Measurements from ENCODE around the gene FTSJ1.
"Not testable (repeated sequence)": the region's sequence is repeated elsewhere in the genome, so short reads cannot be mapped to it uniquely, and the experiment has no call there.

Gene FTSJ1

DNA sequence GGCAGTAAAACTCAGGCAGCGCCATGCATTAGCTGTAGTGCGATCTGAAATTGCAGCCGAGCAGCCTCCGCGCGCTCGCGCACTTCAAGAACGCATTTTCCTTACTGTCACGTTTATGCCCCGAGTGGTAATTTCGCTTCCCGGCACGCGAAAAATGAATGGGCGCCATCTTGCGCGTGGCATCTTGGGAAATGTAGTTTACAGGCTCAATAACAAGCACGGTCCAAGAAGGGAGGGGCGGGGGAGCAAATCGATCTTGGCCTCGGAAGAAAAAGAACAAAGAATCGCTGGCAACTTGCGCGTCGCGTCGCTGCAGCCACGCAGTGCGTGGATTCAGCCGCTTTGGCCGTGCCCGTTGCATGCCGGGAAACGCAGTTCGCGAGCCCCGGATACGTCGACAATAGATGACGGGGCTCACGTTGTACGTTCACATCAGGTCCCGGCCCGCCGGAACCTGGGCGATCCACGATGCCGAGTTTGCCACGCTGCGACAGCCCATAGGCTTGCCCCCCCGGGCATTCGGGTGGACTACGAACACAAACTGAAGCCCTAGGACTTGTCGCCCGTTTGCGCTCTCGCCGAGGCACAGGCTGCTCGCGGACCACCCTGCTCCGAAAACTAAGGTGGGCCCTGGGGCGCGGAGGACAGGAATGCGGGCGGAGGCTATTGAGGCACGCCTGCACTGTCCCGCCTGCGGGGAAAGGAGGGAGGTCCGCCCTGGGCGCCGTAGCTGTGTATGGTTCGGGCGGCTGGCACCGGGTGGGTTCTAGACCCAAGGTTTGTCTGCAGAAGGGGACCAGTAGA lies at the start of gene FTSJ1:
FTSJ1 (plus strand) TSS at position 426 of the 804 bp plus-strand sequence. CDS start 1,849 bp downstream, outside the sequence.
- H3K27ac Mint-ChIP-seq: peak within 1 kb of the TSS; percentile 98 to 100
- peak; percentile 95 for ATAC-seq
- peak; percentile 77 to 86 for DNase-seq
- H3K4me3 Mint-ChIP-seq: peak within 1 kb of the TSS; percentile 97
- no peaks in the 10 kb centered on the region for H3K9me3 Mint-ChIP-seq
- no peaks in the 10 kb centered on the region for H3K27me3 Mint-ChIP-seq
- H3K4me1 Mint-ChIP-seq: peaks cover 55% of the 10 kb centered on the region

DNA sequence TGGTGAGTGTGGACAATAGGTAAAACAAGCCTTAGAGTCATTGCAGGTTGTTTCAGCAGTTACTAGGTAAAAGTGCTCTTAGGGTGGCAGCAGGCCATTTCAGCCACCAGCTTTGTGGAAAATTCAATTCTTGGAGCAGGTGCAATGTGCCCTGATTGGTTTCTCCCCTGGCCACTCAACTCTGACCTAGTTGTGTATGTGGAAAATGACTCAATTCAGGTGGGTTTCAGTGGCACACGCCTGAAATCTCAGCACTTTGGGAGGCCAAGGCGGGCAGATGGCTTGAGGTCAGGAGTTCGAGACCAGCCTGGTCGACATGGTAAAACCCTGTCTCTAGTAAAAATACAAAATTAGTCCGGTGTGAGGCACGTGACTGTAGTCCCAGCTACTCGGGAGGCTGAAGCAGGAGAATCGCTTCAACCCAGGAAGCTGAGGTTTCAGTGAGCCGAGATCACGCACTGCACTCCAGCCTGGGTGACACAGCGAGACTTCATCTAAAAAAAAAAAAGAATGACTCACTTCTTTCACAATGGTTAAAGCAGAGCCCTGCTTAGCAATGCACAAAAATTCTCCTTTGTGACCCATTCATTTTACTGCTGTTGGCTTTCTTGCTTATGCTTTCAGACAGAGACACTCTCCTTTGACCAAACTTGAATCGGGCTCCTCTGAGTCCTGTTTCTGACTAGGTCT lies 48.8 kb upstream of the FTSJ1 start:
- not testable (repeated sequence) for H3K27ac Mint-ChIP-seq, H3K27me3 Mint-ChIP-seq, H3K4me1 Mint-ChIP-seq, H3K9me3 Mint-ChIP-seq, H3K4me3 Mint-ChIP-seq, DNase-seq
- peak; percentile 91 for ATAC-seq

- H3K27ac Mint-ChIP-seq, H3K27me3 Mint-ChIP-seq, H3K9me3 Mint-ChIP-seq, H3K4me1 Mint-ChIP-seq, H3K4me3 Mint-ChIP-seq, ATAC-seq, DNase-seq: not testable (repeated sequence)
Observed at GRCh38 chrX:48429606-48430005, 46.4 kb upstream of the FTSJ1 start.

DNA sequence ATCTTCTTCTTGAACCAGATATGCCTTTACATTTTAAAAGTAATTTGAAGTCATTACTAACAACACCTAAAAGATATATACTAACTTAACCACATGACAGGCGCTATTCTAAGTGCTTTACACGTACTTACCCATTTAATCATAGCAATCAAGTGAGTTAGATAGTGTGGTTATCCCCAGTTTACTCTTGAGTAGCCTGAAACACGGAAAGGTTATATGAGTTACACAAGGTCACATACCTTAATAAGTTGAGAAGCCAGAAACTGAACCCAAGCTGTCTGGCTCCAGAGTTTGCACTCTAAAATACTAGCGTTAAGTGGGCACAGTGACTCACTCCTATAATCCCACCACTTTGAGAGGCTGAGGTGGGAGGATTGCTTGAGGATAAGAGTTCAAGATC lies 45.8 kb upstream of the FTSJ1 start:
- DNase-seq, H3K27ac Mint-ChIP-seq, H3K27me3 Mint-ChIP-seq, H3K4me1 Mint-ChIP-seq, H3K4me3 Mint-ChIP-seq, ATAC-seq, H3K9me3 Mint-ChIP-seq: not testable (repeated sequence)

GRCh38 chrX:48433713-48434112 lies 42.3 kb upstream of the FTSJ1 start:
- not testable (repeated sequence) for ATAC-seq

DNA sequence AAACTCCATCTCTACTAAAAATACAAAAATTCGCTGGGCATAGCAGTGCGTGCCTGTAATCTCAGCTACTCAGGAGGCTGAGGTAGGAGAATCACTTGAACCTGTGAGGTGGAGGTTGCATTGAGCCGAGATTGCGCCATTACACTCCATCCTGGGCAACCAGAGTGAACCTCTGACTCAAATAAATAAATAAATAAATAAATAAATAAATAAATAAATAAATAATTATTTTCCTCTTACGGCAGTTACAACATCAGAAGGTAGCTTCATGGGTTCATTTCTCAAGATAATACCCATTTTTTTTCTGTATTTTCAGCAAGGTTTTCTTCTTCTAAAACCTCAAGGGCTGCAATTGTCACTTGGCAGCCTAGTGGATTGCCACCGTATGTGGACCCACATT lies 28.8 kb upstream of the FTSJ1 start:
- not testable (repeated sequence) for DNase-seq, H3K4me1 Mint-ChIP-seq, H3K27ac Mint-ChIP-seq, H3K4me3 Mint-ChIP-seq, H3K27me3 Mint-ChIP-seq, ATAC-seq, H3K9me3 Mint-ChIP-seq

More at GRCh38 chrX:48433713-48434112, 42.3 kb upstream of the FTSJ1 start:
- H3K27ac Mint-ChIP-seq, H3K4me1 Mint-ChIP-seq, DNase-seq, H3K9me3 Mint-ChIP-seq, H3K4me3 Mint-ChIP-seq, H3K27me3 Mint-ChIP-seq: not testable (repeated sequence)

- Mint-ChIP-seq H3K27me3 (no peaks in the 10 kb centered on the region), H3K27ac (no peak overlapping the region), H3K9me3 (no peaks in the 10 kb centered on the region), H3K4me1 (no peaks in the 10 kb centered on the region), H3K4me3 (no peak overlapping the region)
- no peak for DNase-seq
- no peak for ATAC-seq
Observed at GRCh38 chrX:48450076-48450475, 25.9 kb upstream of the FTSJ1 start.

DNA sequence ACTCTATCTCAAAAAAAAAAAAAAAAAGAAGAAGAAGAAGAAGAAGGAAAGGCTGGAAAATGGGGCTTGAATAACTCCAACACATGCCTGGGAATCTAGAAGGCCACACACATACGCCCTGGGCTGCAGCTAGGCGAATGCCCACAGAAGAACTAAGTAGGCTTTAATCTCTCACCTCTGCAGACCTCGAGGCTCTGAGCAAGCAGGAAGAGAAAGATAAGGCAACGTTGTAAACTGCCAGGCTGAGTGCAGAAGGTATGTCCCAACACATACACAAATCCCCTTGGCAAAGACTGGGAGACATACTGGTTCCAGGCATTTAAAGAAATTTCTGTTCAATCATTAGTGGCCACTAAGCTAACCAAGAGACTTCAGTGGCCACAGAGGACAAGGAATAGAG lies 24.3 kb upstream of the FTSJ1 start:
- Mint-ChIP-seq H3K27ac (peak overlapping the region in 1 of 2 donors; percentile 72), H3K4me3 (no peak overlapping the region), H3K9me3 (no peaks in the 10 kb centered on the region), H3K27me3 (no peaks in the 10 kb centered on the region), H3K4me1 (no peaks in the 10 kb centered on the region)
- ATAC-seq (no peak), DNase-seq (no peak)

DNA sequence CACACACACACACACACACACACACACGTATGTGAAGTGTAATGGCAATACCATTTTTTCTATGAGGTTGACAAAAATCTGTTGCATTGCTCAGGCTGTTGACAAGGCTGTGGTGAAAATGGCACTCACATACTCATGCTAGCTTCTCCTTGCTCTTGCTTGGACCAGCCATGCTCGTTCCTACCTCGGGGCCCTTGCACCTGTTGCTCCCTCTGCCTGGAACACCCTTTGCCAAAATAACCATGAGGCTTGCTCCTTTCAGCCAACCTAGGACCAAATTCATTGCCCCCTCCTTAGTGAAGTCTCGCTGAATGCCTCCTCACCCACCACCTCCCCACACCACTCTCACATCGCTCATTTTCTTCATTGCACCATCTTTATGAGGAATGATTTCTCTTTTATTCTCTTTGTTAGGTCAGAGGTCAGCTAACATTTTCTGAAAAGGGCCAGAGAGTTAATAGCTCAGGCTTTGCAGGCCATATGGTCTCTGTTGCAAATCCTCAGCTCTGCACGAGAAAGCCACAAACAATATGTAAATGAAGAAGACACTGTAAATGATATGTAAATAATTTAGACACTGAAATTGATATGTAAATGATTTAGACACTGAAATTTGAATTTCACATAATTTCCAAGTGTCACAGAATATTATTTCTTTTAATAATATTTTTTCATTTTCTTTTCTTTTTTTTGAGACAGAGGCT lies 19.2 kb upstream of the FTSJ1 start:
- DNase-seq: no peak
- no peaks in the 10 kb centered on the region for H3K4me1 Mint-ChIP-seq

GRCh38 chrX:48458711-48459110 lies 17.3 kb upstream of the FTSJ1 start:
- Mint-ChIP-seq H3K4me1 (peaks cover 7% of the 10 kb centered on the region), H3K27ac (no peak overlapping the region), H3K4me3 (no peak overlapping the region), H3K27me3 (no peaks in the 10 kb centered on the region), H3K9me3 (no peaks in the 10 kb centered on the region)
- no peak for DNase-seq
- ATAC-seq: no peak

More for the DNA sequence above, 19.2 kb upstream of the FTSJ1 start:
- no peaks in the 10 kb centered on the region for H3K27me3 Mint-ChIP-seq
- H3K4me3 Mint-ChIP-seq: no peak overlapping the region
- H3K9me3 Mint-ChIP-seq: no peaks in the 10 kb centered on the region
- H3K27ac Mint-ChIP-seq: no peak overlapping the region
- no peak for ATAC-seq

- ATAC-seq (no peak), DNase-seq (no peak)
- Mint-ChIP-seq H3K27ac (peak overlapping the region in 1 of 2 donors; percentile 91), H3K9me3 (no peaks in the 10 kb centered on the region), H3K4me1 (peaks cover 15% of the 10 kb centered on the region), H3K27me3 (no peaks in the 10 kb centered on the region), H3K4me3 (no peak overlapping the region)
Observed at GRCh38 chrX:48459483-48459882, 16.5 kb upstream of the FTSJ1 start.

- Mint-ChIP-seq H3K4me1 (peaks cover 17% of the 10 kb centered on the region), H3K9me3 (no peaks in the 10 kb centered on the region), H3K4me3 (no peak overlapping the region), H3K27me3 (no peaks in the 10 kb centered on the region), H3K27ac (peak overlapping the region; percentile 87 to 91)
- DNase-seq: no peak
- no peak for ATAC-seq
Observed at GRCh38 chrX:48460031-48460430, 16.0 kb upstream of the FTSJ1 start.

DNA sequence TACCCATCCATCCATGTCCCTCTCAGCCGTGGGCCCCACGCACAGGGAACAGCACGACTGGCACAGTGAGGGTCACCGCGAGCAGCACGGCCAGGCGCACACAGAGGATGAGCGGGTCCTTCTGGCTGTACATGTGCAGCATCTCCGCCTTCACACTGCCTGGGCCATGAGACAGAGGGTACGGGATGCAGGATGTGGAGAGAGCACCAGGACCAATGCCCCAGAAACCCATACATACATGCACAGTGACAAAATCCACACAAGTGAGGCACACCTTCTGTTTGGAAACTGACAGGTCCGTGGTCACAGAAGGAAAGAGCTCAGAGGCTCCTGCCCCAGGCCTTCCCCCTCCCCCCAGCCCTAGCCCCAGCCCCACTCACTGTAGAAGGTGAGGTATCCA lies 15.4 kb upstream of the FTSJ1 start:
- no peaks in the 10 kb centered on the region for H3K9me3 Mint-ChIP-seq
- H3K27ac Mint-ChIP-seq: peak overlapping the region in 1 of 2 donors; percentile 94
- DNase-seq (no peak), ATAC-seq (no peak)
- H3K4me3 Mint-ChIP-seq: no peak overlapping the region
- peaks cover 23% of the 10 kb centered on the region for H3K4me1 Mint-ChIP-seq
- H3K27me3 Mint-ChIP-seq: no peaks in the 10 kb centered on the region

- H3K9me3 Mint-ChIP-seq: no peaks in the 10 kb centered on the region
- ATAC-seq: peak; percentile 94
- H3K4me1 Mint-ChIP-seq: peaks cover 35% of the 10 kb centered on the region
- peak overlapping the region; percentile 89 to 94 for H3K27ac Mint-ChIP-seq
- DNase-seq: peak in 1 of 2 donors; percentile 61
- H3K4me3 Mint-ChIP-seq: peak overlapping the region in 1 of 2 donors; percentile 47
- H3K27me3 Mint-ChIP-seq: no peaks in the 10 kb centered on the region
Observed at GRCh38 chrX:48461830-48462229, 14.2 kb upstream of the FTSJ1 start.

GRCh38 chrX:48465336-48465933 lies 10.6 kb upstream of the FTSJ1 start:
- no peak for DNase-seq
- Mint-ChIP-seq H3K27ac (peak overlapping the region; percentile 65 to 82), H3K4me3 (peak overlapping the region; percentile 57 to 90), H3K9me3 (no peaks in the 10 kb centered on the region), H3K27me3 (no peaks in the 10 kb centered on the region), H3K4me1 (peaks cover 54% of the 10 kb centered on the region)
- ATAC-seq: no peak

Data from stimulated activated naive CD8-positive, alpha-beta T cell treated with anti-CD3 and anti-CD28 coated beads, Interleukin-15, amount 100 ng/mL, for 72 hours (primary cell).